Measurements from ENCODE around the gene DNAL4.
A peak's percentile ranks its signal among the peaks of the same experiment; 100 is the strongest.

The DNAL4 gene

GRCh38 chr22:38834215-38834953 is 40.4 kb upstream of the DNAL4 start:
- no peak overlapping the region for H3K4me3 ChIP-seq (ENCODE audit: low read depth, low read length)
- no peak for TF ChIP-seq POLR2A (IDR thresholded peaks at IDR 0.05; ENCODE audit: extremely low read depth, insufficient read length)
- TF ChIP-seq MYC (IDR thresholded peaks at IDR 0.05; ENCODE audit: low read depth, low read length) = no peak
- no peak for TF ChIP-seq MAX (IDR thresholded peaks at IDR 0.05; ENCODE audit: low read depth, low read length)
- TF ChIP-seq CTCF (IDR thresholded peaks at IDR 0.05; ENCODE audit: low read depth, low read length) = no peak
- DNase-seq (ENCODE audit: low read depth) = no peak

GRCh38 chr22:38833061-38833460 is 39.1 kb upstream of the DNAL4 start:
- DNase-seq (ENCODE audit: low read depth) = no peak
- no peak overlapping the region for H3K4me3 ChIP-seq (ENCODE audit: low read depth, low read length)
- TF ChIP-seq MYC (IDR thresholded peaks at IDR 0.05; ENCODE audit: low read depth, low read length) (no peak), POLR2A (IDR thresholded peaks at IDR 0.05; ENCODE audit: extremely low read depth, insufficient read length) (no peak), MAX (IDR thresholded peaks at IDR 0.05; ENCODE audit: low read depth, low read length) (no peak), CTCF (IDR thresholded peaks at IDR 0.05; ENCODE audit: low read depth, low read length) (no peak)

- TF ChIP-seq CTCF (IDR thresholded peaks at IDR 0.05; ENCODE audit: low read depth, low read length) = no peak
- no peak for TF ChIP-seq POLR2A (IDR thresholded peaks at IDR 0.05; ENCODE audit: extremely low read depth, insufficient read length)
- TF ChIP-seq MAX (IDR thresholded peaks at IDR 0.05; ENCODE audit: low read depth, low read length) = no peak
- no peak for TF ChIP-seq MYC (IDR thresholded peaks at IDR 0.05; ENCODE audit: low read depth, low read length)
- H3K4me3 ChIP-seq (ENCODE audit: low read depth, low read length) = no peak overlapping the region
- DNase-seq (ENCODE audit: low read depth) = no peak
Observed at GRCh38 chr22:38832005-38832978, 38.3 kb upstream of the DNAL4 start.

- peak; percentile 82 for DNase-seq (ENCODE audit: low read depth)
- TF ChIP-seq POLR2A (IDR thresholded peaks at IDR 0.05; ENCODE audit: extremely low read depth, insufficient read length) (no peak), MYC (IDR thresholded peaks at IDR 0.05; ENCODE audit: low read depth, low read length) (no peak), MAX (IDR thresholded peaks at IDR 0.05; ENCODE audit: low read depth, low read length) (no peak)
- no peak overlapping the region for H3K4me3 ChIP-seq (ENCODE audit: low read depth, low read length)
Observed at GRCh38 chr22:38831166-38831945, 37.4 kb upstream of the DNAL4 start.

GRCh38 chr22:38830845-38831108 is 36.8 kb upstream of the DNAL4 start:
- no peak overlapping the region for H3K4me3 ChIP-seq (ENCODE audit: low read depth, low read length)
- no peak for DNase-seq (ENCODE audit: low read depth)
- no peak for TF ChIP-seq MAX (IDR thresholded peaks at IDR 0.05; ENCODE audit: low read depth, low read length)
- TF ChIP-seq MYC (IDR thresholded peaks at IDR 0.05; ENCODE audit: low read depth, low read length) = no peak
- TF ChIP-seq CTCF (IDR thresholded peaks at IDR 0.05; ENCODE audit: low read depth, low read length) = no peak
- no peak for TF ChIP-seq POLR2A (IDR thresholded peaks at IDR 0.05; ENCODE audit: extremely low read depth, insufficient read length)

Data from NB4 (cell line).